Panc1 (cell line): ENCODE results near the gene FBF1. TPM values are rescaled to one million over a fixed set of nuclear protein-coding genes. Genes with fewer than 3 reads are reported as not detected.

Experiments
- ATAC-seq: fragments of 200-7000 bp; cut with Tn5 transposase; 2 replicates; pipeline ENCODE4 v1.9.1; 2020; ENCODE audit warnings: mild to moderate bottlenecking, moderate library complexity
- BruUV-seq: library from RNA; stranded (reverse); fragments of 400-500 nt; replicated peaks from 2 replicates; lab custom pipeline; 2021; lab: Mats Ljungman, UMichigan
- CTCF ChIA-PET: fragments of 300-600 bp; sonication (Branson Sonifier 250); formaldehyde crosslinking; loops from one replicate; lab custom pipeline; 2022; ENCODE audit warnings: antibody characterized with exemption; lab: Charles Lee
- POLR2A ChIA-PET: fragments of 300-600 bp; sonication (Branson Sonifier 250); formaldehyde crosslinking; loops from one replicate; lab custom pipeline; 2022; ENCODE audit warnings: antibody characterized with exemption; lab: Charles Lee
- DNase-seq: peaks from one replicate; pipeline ENCODE4 v3.0.0-alpha.2; 2010; ENCODE audit warnings: low read depth, low spot score
- H3K27ac ChIP-seq: 2 replicates; pipeline ENCODE4 v1.5.1; 2011; ENCODE audit warnings: mild to moderate bottlenecking, low read length, inconsistent platforms
- H3K27me3 ChIP-seq: fragments of 200-500 bp; sonication (Bioruptor generic); 2 replicates; pipeline ENCODE4 v1.6.0; 2014; ENCODE audit warnings: low read length, inconsistent platforms; ENCODE audit not compliant: control insufficient read depth, insufficient read depth
- H3K36me3 ChIP-seq: fragments of 200-500 bp; sonication (Bioruptor generic); 2 replicates; pipeline ENCODE4 v1.5.1; 2014; ENCODE audit warnings: inconsistent platforms, mild to moderate bottlenecking, low read length, moderate library complexity; ENCODE audit not compliant: control insufficient read depth, insufficient read depth
- H3K4me1 ChIP-seq: 2 replicates; pipeline ENCODE4 v1.5.1; 2011; ENCODE audit warnings: inconsistent platforms, mild to moderate bottlenecking, low read length, moderate library complexity; ENCODE audit not compliant: control insufficient read depth, insufficient read depth
- H3K4me3 ChIP-seq, 2 experiments: 2 replicates each; pipeline ENCODE4 v1.5.1; 2011 to 2012; ENCODE audit warnings: low read depth in 2 of 2, low read length in 2 of 2, mild to moderate bottlenecking in 2 of 2, inconsistent platforms in 1 of 2, moderate library complexity in 1 of 2
- H3K9me3 ChIP-seq: fragments of 200-500 bp; sonication (Bioruptor generic); 2 replicates; pipeline ENCODE4 v1.5.1; 2014; ENCODE audit warnings: low read depth, mild to moderate bottlenecking, inconsistent platforms, low read length, moderate library complexity; ENCODE audit not compliant: control insufficient read depth, insufficient read depth
- CTCF ChIP-seq: fragments of 450-650 bp; IDR thresholded peaks from 2 replicates; pipeline ENCODE4 v1.5.1; 2017; ENCODE audit warnings: mild to moderate bottlenecking
- POLR2AphosphoS5 ChIP-seq: IDR thresholded peaks from 2 replicates; pipeline ENCODE4 v1.6.1; 2012; ENCODE audit warnings: mild to moderate bottlenecking, low read depth, low read length, moderate library complexity
- REST ChIP-seq, 2 experiments: IDR thresholded peaks; 2 replicates each; pipeline ENCODE4 v1.6.1; 2011 to 2012; ENCODE audit warnings: low read depth in 2 of 2, control low read depth in 1 of 2, low read length in 1 of 2, mild to moderate bottlenecking in 1 of 2, moderate library complexity in 1 of 2; ENCODE audit not compliant: insufficient read depth in 1 of 2
- SIN3A ChIP-seq: IDR thresholded peaks from 2 replicates; pipeline ENCODE4 v1.6.1; 2012; ENCODE audit warnings: low read depth, mild to moderate bottlenecking, low read length, moderate library complexity, borderline replicate concordance; ENCODE audit not compliant: insufficient read depth
- TCF7L2 ChIP-seq: IDR thresholded peaks from 2 replicates; pipeline ENCODE4 v1.6.1; 2011; ENCODE audit warnings: mild to moderate bottlenecking, low read depth, low read length, inconsistent platforms
- in situ Hi-C: cut with HindIII; loops from 2 replicates; pipeline ENCODE4 v1.10.0; 2016; ENCODE audit warnings: low sequenced_read_pairs, low pct_unique_long_range_greater_than_20kb
- intact Hi-C: fragments of 100-400 bp; cut with micrococcal nuclease; formaldehyde crosslinking; loops from one replicate; pipeline ENCODE4 v1.10.0; 2022; ENCODE audit not compliant: unreplicated experiment
- total RNA-seq: library from RNA; stranded (reverse); gene quantifications from one replicate; pipeline ENCODE4 v1.2.1, GENCODE V29; 2021; ENCODE audit not compliant: unreplicated experiment

Gene FBF1
- total RNA-seq, 1 experiment from 2014 or later: 32.5 TPM

- no TSS peak for BruUV-seq
- in situ Hi-C loops (no loop called here), intact Hi-C loops (no loop called here)
- H3K27me3 ChIP-seq: no peaks in the 10 kb centered on the region
- H3K9me3 ChIP-seq: no peaks in the 10 kb centered on the region
- no peaks in the 10 kb centered on the region for H3K36me3 ChIP-seq
- no peak for DNase-seq
- ChIA-PET POLR2A (no interaction called here), CTCF (no interaction called here)
- H3K27ac ChIP-seq: no peak overlapping the region
- H3K4me3 ChIP-seq: no peak overlapping the region
- TF ChIP-seq SIN3A (no peak), REST (IDR thresholded peaks at IDR 0.05; ENCODE audit: insufficient read depth in 1 of 2, low read depth in 2 of 2, low read length in 1 of 2) (no peak)
- no peak for ATAC-seq
- H3K4me1 ChIP-seq: no peaks in the 10 kb centered on the region
These were observed 18.5 kb downstream of the FBF1 start for GRCh38 chr17:75922173-75922961.

- no peaks in the 10 kb centered on the region for H3K36me3 ChIP-seq
- no peaks in the 10 kb centered on the region for H3K27me3 ChIP-seq
- DNase-seq: no peak
- H3K4me3 ChIP-seq: no peak overlapping the region
- TF ChIP-seq CTCF (no peak), POLR2AphosphoS5 (no peak), REST (IDR thresholded peaks at IDR 0.05; ENCODE audit: insufficient read depth in 1 of 2, low read depth in 2 of 2, low read length in 1 of 2) (no peak), SIN3A (no peak), TCF7L2 (no peak)
- intact Hi-C loops (no loop called here), in situ Hi-C loops (no loop called here)
- ATAC-seq: no peak
- CTCF ChIA-PET: no interaction called here
- no peak overlapping the region for H3K27ac ChIP-seq
- POLR2A ChIA-PET: interaction anchor here (0.5 kb wide), 1 partner anchor 71 kb away, joined by 3 read pairs; no protein-coding TSS in a partner anchor
- BruUV-seq: no TSS peak
- H3K9me3 ChIP-seq: no peaks in the 10 kb centered on the region
- H3K4me1 ChIP-seq: no peaks in the 10 kb centered on the region
These were observed 19.2 kb downstream of the FBF1 start for GRCh38 chr17:75921596-75921995.
